ENCODE data around the gene TMEM141.

The TMEM141 gene

GRCh38 chr9:136790640-136791515 is at the start of gene TMEM141:
TSS of gene TMEM141 (plus strand) at chr9:136791344. CDS start at chr9:136791371, 27 bp downstream.
- peak; percentile 100 for DNase-seq

GRCh38 chr9:136741883-136742571 is 49.1 kb upstream of the TMEM141 start:
- DNase-seq, result no peak

GRCh38 chr9:136742591-136743391 is 48.4 kb upstream of the TMEM141 start, which contains the start of gene LCN10:
TSS of gene LCN10 (minus strand) at chr9:136742940. CDS start at chr9:136742903, 37 bp downstream.
- DNase-seq, result peak; percentile 69

- no peak for DNase-seq
Measured at GRCh38 chr9:136743639-136744211, 47.4 kb upstream of the TMEM141 start.

DNA sequence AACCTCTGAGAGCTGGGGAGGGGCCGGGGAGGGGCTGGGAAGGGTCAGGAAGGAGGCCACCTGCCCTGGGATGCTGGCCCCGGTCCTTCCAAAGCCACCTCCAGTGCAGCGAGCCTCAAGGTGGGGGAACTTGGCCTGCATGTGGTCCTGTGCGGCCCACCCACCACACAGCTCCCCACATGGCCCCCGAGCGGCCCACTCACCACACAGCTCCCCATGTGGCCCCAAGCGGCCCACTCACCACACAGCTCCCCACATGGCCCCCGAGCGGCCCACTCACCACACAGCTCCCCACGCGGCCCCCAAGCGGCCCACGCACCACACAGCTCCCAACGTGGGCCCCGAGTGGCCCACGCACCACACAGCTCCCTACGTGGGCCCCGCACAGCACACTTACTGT is 46.4 kb upstream of the TMEM141 start:
- DNase-seq, result no peak

GRCh38 chr9:136745389-136746154 is 45.6 kb upstream of the TMEM141 start:
- no peak for DNase-seq

DNA sequence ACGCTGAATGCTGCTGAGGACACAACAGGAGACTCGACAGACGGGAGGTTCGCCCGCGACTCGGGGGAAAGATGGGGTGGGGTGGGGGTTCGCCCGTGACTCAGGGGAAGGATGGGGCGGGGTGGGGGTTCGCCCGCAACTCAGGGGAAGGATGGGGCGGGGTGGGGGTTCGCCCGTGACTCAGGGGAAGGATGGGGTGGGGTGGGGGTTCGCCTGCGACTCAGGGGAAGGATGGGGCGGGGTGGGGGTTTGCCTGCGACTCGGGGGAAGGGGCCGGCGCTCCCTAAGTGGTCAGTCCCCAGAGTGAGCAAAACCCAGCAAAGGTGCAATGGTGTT is 45.0 kb upstream of the TMEM141 start:
- no peak for DNase-seq

DNA sequence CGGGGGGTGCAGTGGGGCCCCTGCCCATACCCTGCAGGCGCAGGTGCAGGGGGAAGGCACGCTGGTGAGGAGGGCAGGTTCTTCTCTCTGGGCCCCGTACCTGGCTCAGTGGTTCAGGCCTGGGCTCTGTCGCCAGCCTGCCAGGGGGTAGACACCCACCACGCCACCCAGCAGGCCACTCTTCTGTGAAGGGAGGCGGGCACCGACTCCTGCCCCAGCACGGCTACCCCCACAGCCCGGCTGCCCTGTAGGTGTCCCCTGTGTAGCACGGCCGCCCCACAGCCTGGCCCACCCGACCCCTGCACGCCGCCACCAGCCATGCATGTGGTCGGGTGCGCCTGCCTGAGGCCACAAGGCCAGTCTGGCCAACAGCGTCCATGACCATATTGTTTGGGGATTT is 44.5 kb upstream of the TMEM141 start:
- DNase-seq, result no peak

DNA sequence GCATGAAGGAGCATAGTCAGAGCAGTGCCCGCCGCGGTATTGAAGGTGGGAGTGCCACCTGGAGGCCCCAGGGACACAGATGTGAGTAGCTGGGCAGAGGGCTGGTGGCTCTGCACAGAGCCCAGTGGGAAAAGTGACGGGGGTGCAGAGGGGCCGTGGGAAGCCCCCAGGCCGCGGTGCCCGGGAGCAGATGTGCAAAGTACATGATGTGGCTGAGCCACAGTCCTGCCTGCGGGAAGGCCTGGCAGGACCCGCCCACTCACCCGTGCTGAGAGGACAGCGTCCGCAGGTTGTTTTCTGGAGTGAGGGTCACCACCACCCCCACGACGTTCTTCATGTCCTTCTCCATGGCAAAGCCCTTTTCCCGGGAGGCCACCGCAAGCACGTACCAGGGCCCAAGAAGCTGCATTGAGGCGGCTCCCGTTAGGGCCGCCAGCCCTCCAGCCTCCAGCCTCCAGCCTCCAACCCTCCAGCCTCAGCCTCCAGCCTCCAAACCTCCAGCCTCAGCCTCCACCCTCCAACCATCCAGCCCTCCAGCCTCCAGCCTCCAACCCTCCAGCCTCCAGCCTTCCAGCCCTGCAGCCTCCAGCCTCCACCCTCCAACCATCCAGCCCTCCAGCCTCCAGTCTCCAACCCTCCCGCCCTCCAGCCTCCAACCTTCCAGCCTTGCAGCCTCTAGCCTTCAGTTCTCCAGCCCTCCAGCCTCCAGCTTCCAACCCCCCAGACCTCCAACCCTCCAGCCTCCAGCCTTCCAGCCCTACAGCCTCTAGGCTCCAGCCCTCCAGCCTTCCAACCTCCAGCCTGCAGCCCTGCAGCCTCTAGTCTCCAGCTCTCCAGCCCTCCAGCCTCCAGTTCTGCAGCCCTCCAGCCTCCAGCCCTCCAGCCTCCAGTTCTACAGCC is 43.7 kb upstream of the TMEM141 start:
- no peak for DNase-seq

- DNase-seq, result no peak
Measured at GRCh38 chr9:136748201-136748600, 42.9 kb upstream of the TMEM141 start, which contains the start of gene LCN6. TSS of gene LCN6 (minus strand) at chr9:136748525. CDS start at chr9:136748483, 42 bp downstream.

GRCh38 chr9:136748666-136749611 is 42.2 kb upstream of the TMEM141 start:
- no peak for DNase-seq

- DNase-seq, result no peak
Measured at GRCh38 chr9:136750526-136750925, 40.6 kb upstream of the TMEM141 start.

- no peak for DNase-seq
Measured at GRCh38 chr9:136751244-136751643, 39.9 kb upstream of the TMEM141 start.

DNA sequence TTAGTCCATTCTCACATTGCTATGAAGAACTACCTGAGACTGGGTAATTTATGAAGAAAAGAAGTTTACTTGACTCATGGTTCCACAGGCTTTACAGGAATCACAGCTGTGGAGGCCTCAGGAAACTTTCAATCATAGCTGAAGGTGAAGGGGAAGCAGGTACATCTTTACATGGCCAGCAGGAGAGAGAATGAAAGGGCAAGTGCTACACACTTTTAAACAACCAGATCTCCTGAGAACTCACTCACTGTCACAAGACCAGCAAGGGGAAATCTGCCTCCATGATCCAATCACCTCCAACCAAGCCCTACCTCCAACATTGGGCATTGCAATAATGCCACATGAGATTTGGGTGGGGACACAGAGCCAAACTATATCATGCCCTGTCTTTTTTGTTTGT is 39.3 kb upstream of the TMEM141 start:
- no peak for DNase-seq

DNA sequence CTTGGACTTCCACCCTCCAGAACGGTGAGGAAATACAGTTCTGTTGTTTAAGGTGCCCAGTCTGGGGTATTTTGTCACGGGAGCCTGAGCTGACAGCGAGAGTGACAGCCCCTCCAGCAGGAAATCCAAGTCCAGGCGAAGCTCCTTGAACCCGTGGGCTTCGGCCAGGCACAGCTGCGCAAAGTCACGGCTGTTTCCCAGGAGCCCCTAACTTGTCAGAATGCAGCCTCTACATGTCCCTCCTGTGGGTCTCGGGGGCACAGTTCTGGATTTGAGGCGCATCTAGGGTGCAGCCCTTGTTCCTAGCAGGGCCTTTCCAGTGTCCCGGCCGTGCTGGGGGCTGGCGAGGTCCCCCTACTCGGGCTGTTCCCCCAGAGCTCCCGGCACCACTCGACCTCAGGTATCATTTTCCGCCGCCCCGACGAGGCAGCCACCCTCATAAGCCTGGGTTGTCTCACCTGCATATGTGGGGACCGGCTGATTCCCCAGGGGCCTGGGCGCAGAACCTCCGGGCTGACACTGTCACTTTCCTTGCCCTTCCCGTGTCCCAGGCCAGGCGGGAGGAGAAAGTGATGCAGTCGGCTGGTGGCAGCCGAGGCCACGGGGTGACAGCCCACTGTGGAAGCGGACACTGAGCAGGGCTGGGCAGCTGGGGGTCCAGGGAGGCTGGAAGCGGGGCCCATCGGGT is 37.6 kb upstream of the TMEM141 start:
- no peak for DNase-seq

DNA sequence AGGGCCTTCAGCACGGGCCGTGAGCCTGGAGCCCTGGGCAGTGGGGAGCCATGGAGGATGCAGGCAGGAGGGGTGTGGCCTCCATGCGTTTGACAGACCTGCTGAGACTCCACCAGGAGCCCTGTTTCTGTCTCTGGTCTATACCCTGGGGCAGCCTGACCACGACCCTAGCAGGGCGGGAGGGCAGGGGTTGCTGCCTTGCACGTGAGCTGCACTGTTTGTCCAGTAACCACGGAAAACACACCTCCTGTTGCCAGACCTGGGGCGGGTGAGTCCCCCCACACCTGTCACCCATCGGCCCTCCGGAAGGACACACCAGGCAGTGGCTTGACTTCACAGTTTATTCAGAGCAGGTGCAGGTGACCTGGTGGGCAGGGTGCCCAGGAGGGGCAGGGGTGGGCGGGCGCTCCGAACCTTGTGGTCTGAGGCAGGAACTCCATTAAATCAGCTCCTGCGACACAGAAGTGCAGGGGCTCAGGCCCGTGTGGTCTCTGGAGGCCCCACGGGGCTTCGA is 37.0 kb upstream of the TMEM141 start:
- peak; percentile 42 for DNase-seq

GRCh38 chr9:136754626-136755301 is 36.4 kb upstream of the TMEM141 start:
- DNase-seq, result no peak

All from NCI-H69 (cell line).